ENCODE results near the gene PIANP.

Gene PIANP

DNA sequence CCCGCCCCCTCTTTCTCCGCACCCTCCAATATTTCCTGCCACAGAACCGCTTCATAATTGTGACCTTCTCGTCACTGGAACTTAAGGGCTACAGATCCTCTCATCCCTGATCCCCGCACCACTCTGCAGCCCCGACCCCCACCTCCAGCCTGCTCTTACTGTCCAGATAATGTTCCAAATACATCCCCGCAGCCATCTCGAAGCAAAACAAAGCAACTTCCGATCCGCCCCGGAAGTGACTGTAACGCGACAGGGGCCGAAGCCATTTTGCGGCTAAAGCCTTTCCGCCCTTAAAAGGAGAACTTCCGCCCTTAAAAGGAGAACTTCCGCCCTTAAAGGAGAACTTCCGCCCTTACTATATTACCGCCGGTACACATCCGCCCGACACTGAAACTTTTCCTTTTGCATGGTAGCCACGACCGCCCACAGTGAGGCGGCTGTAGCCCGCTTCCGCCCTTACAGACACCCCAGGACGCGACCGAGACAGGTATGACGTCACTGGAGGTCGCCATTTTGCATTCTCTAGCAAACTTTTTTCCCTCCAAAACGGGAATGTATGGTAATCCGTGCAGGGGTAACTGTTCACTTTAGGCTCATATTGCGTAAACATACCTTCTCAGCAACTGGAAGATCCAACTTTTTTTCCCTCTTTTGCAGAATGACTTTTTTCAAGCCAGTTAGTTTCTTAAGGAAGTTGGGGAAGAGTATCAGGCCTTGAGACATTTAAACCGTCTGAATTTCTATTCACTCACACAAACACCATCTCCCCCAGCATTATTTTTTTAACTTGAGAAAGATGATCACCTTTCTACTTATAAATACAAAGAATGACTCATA is 37.5 kb downstream of the PIANP start, which contains the start of gene ING4:
Gene ING4 (minus strand): TSS at position 214 of the 837 bp plus-strand sequence. CDS start 18 bp downstream, at position 196.
- H3K4me1 ChIP-seq (ENCODE audit: control insufficient read depth, low read depth, low read length): no peaks in the 10 kb centered on the region
- H3K27me3 ChIP-seq (ENCODE audit: insufficient read depth, low read length, poor library complexity): no peaks in the 10 kb centered on the region
- WGBS (ENCODE audit: extremely low coverage, insufficient coverage, low lambda C conversion rate): no CpG with 5 or more reads among the region's 37 CpGs
- H3K4me2 ChIP-seq (ENCODE audit: low read length): peak within 1 kb of the TSS; percentile 95
- peaks cover 2% of the 10 kb centered on the region for H3K79me2 ChIP-seq (ENCODE audit: control insufficient read depth, insufficient read depth, low read length)
- peaks cover 4% of the 10 kb centered on the region for H3K36me3 ChIP-seq (ENCODE audit: control insufficient read depth, insufficient read depth, low read length)
- peak within 1 kb of the TSS; percentile 77 for H4K5ac ChIP-seq (ENCODE audit: low read length)
- H3K23ac ChIP-seq (ENCODE audit: low read length): no peak within 1 kb of the TSS
- H3K18ac ChIP-seq (ENCODE audit: low read length): no peak within 1 kb of the TSS
- no peak within 1 kb of the TSS for H2BK120ac ChIP-seq (ENCODE audit: low read depth, low read length)
- peak within 1 kb of the TSS; percentile 88 for H3K9ac ChIP-seq (ENCODE audit: low read length)
- H2AK5ac ChIP-seq (ENCODE audit: low read length): no peak within 1 kb of the TSS
- no peak within 1 kb of the TSS for H3K4ac ChIP-seq (ENCODE audit: low read depth, low read length)
- no peak within 1 kb of the TSS for H2BK5ac ChIP-seq (ENCODE audit: low read length)
- peaks cover 6% of the 10 kb centered on the region for H3K79me1 ChIP-seq (ENCODE audit: low read length)
- H3K27ac ChIP-seq (ENCODE audit: low read depth, low read length): no peak within 1 kb of the TSS
- H3K56ac ChIP-seq (ENCODE audit: low read length): peak within 1 kb of the TSS; percentile 92
- H3K4me3 ChIP-seq (ENCODE audit: low read length): peak within 1 kb of the TSS; percentile 91
- peak; percentile 100 for DNase-seq
- no peak within 1 kb of the TSS for H2BK15ac ChIP-seq (replicated peaks; ENCODE audit: low read depth)
- peak within 1 kb of the TSS; percentile 95 for H4K8ac ChIP-seq (ENCODE audit: low read depth, low read length)

DNA sequence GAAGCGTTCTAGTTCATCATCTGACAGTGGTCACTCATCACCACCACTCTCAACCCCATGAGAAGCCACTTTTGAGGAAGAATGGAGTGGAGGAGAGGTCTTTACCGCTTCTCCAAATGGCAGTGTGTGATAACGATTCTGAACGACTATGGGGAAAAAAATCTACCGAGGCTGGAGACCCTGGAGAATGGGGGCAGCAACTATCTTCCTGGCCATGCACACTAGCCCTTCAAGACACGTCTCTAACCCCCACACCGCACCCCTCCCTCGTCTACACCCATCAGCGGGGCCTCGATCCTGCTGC is 38.1 kb downstream of the PIANP start:
- H3K4me2 ChIP-seq (ENCODE audit: low read length): peak overlapping the region; percentile 95
- H3K79me2 ChIP-seq (ENCODE audit: control insufficient read depth, insufficient read depth, low read length): peaks cover 2% of the 10 kb centered on the region
- no peak overlapping the region for H2BK15ac ChIP-seq (replicated peaks; ENCODE audit: low read depth)
- no peak overlapping the region for H2BK120ac ChIP-seq (ENCODE audit: low read depth, low read length)
- no peak overlapping the region for H3K23ac ChIP-seq (ENCODE audit: low read length)
- no peak overlapping the region for H3K18ac ChIP-seq (ENCODE audit: low read length)
- H4K5ac ChIP-seq (ENCODE audit: low read length): no peak overlapping the region
- no peaks in the 10 kb centered on the region for H3K27me3 ChIP-seq (ENCODE audit: insufficient read depth, low read length, poor library complexity)
- H4K8ac ChIP-seq (ENCODE audit: low read depth, low read length): no peak overlapping the region
- H3K56ac ChIP-seq (ENCODE audit: low read length): peak overlapping the region; percentile 92
- peak overlapping the region; percentile 91 for H3K4me3 ChIP-seq (ENCODE audit: low read length)
- peaks cover 6% of the 10 kb centered on the region for H3K79me1 ChIP-seq (ENCODE audit: low read length)
- H2BK5ac ChIP-seq (ENCODE audit: low read length): no peak overlapping the region
- WGBS (ENCODE audit: extremely low coverage, insufficient coverage, low lambda C conversion rate): no CpG with 5 or more reads among the region's 10 CpGs
- no peak overlapping the region for H2AK5ac ChIP-seq (ENCODE audit: low read length)
- peaks cover 4% of the 10 kb centered on the region for H3K36me3 ChIP-seq (ENCODE audit: control insufficient read depth, insufficient read depth, low read length)
- H3K4me1 ChIP-seq (ENCODE audit: control insufficient read depth, low read depth, low read length): no peaks in the 10 kb centered on the region
- no peak overlapping the region for H3K27ac ChIP-seq (ENCODE audit: low read depth, low read length)
- H3K4ac ChIP-seq (ENCODE audit: low read depth, low read length): no peak overlapping the region
- no peak for DNase-seq
- H3K9ac ChIP-seq (ENCODE audit: low read length): peak overlapping the region; percentile 88

DNA sequence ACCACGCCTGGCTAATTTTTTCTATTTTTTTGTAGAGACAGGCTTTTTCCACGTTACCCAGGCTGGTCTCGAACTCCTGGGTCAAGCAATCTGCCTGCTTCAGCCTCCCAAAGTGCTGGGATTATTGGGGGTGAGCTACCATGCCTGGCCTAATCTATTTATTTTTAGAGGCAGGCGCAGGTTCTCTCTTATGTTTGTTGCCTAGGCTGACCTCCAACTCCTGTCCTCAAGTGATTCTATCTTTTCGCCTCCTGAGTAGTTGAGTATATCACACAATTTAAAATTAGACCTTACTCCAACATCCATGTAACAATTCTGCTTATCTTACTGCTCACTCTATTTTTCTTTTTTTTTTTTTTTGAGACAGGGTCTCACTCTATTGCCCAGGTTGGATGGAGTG is 46.6 kb downstream of the PIANP start:
- H4K5ac ChIP-seq (ENCODE audit: low read length): no peak overlapping the region
- no CpG with 5 or more reads among the region's 5 CpGs for WGBS (ENCODE audit: extremely low coverage, insufficient coverage, low lambda C conversion rate)
- no peak overlapping the region for H2AK5ac ChIP-seq (ENCODE audit: low read length)
- H4K8ac ChIP-seq (ENCODE audit: low read depth, low read length): no peak overlapping the region
- no peaks in the 10 kb centered on the region for H3K79me1 ChIP-seq (ENCODE audit: low read length)
- no peak overlapping the region for H3K9ac ChIP-seq (ENCODE audit: low read length)
- no peak overlapping the region for H3K18ac ChIP-seq (ENCODE audit: low read length)
- H3K27me3 ChIP-seq (ENCODE audit: insufficient read depth, low read length, poor library complexity): no peaks in the 10 kb centered on the region
- H2BK5ac ChIP-seq (ENCODE audit: low read length): no peak overlapping the region
- no peaks in the 10 kb centered on the region for H3K4me1 ChIP-seq (ENCODE audit: control insufficient read depth, low read depth, low read length)
- H2BK15ac ChIP-seq (replicated peaks; ENCODE audit: low read depth): no peak overlapping the region
- no peak overlapping the region for H3K4me3 ChIP-seq (ENCODE audit: low read length)
- DNase-seq: no peak
- no peak overlapping the region for H3K23ac ChIP-seq (ENCODE audit: low read length)
- no peak overlapping the region for H3K4ac ChIP-seq (ENCODE audit: low read depth, low read length)
- H3K56ac ChIP-seq (ENCODE audit: low read length): no peak overlapping the region
- H3K79me2 ChIP-seq (ENCODE audit: control insufficient read depth, insufficient read depth, low read length): no peaks in the 10 kb centered on the region
- no peak overlapping the region for H3K27ac ChIP-seq (ENCODE audit: low read depth, low read length)
- no peak overlapping the region for H2BK120ac ChIP-seq (ENCODE audit: low read depth, low read length)
- no peak overlapping the region for H3K4me2 ChIP-seq (ENCODE audit: low read length)
- peaks cover 4% of the 10 kb centered on the region for H3K36me3 ChIP-seq (ENCODE audit: control insufficient read depth, insufficient read depth, low read length)

DNA sequence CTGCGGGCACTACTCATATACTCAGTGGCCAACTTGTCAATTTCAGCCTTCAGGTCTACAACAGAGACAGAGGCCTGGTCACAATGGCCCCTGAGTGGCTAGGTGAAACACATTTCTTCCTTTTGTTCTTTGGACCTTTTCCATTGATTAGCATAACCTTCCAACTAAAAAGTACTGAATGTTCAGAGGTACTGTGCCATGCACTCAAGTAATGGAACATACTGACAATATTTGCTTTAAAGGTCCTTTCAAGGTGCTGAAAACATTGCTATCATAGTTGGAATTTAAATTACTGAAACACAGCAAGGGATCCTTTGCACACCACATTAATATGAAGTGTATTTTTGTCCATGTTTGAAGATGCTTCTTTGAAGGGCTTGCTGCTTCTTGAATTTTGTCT is 47.3 kb downstream of the PIANP start:
- no peak overlapping the region for H3K4me3 ChIP-seq (ENCODE audit: low read length)
- H3K4me2 ChIP-seq (ENCODE audit: low read length): no peak overlapping the region
- no peak overlapping the region for H3K4ac ChIP-seq (ENCODE audit: low read depth, low read length)
- no peak overlapping the region for H2BK5ac ChIP-seq (ENCODE audit: low read length)
- no peak overlapping the region for H3K18ac ChIP-seq (ENCODE audit: low read length)
- no peak overlapping the region for H3K56ac ChIP-seq (ENCODE audit: low read length)
- no peak overlapping the region for H3K27ac ChIP-seq (ENCODE audit: low read depth, low read length)
- H3K23ac ChIP-seq (ENCODE audit: low read length): no peak overlapping the region
- H3K79me1 ChIP-seq (ENCODE audit: low read length): no peaks in the 10 kb centered on the region
- DNase-seq: no peak
- no peak overlapping the region for H3K9ac ChIP-seq (ENCODE audit: low read length)
- no peaks in the 10 kb centered on the region for H3K4me1 ChIP-seq (ENCODE audit: control insufficient read depth, low read depth, low read length)
- H4K8ac ChIP-seq (ENCODE audit: low read depth, low read length): no peak overlapping the region
- no peak overlapping the region for H2AK5ac ChIP-seq (ENCODE audit: low read length)
- H3K79me2 ChIP-seq (ENCODE audit: control insufficient read depth, insufficient read depth, low read length): no peaks in the 10 kb centered on the region
- H2BK15ac ChIP-seq (replicated peaks; ENCODE audit: low read depth): no peak overlapping the region
- no peak overlapping the region for H4K5ac ChIP-seq (ENCODE audit: low read length)
- peaks cover 4% of the 10 kb centered on the region for H3K36me3 ChIP-seq (ENCODE audit: control insufficient read depth, insufficient read depth, low read length)
- no peak overlapping the region for H2BK120ac ChIP-seq (ENCODE audit: low read depth, low read length)
- H3K27me3 ChIP-seq (ENCODE audit: insufficient read depth, low read length, poor library complexity): no peaks in the 10 kb centered on the region
- WGBS (ENCODE audit: extremely low coverage, insufficient coverage, low lambda C conversion rate): no CpG with 5 or more reads among the region's 1 CpG

DNA sequence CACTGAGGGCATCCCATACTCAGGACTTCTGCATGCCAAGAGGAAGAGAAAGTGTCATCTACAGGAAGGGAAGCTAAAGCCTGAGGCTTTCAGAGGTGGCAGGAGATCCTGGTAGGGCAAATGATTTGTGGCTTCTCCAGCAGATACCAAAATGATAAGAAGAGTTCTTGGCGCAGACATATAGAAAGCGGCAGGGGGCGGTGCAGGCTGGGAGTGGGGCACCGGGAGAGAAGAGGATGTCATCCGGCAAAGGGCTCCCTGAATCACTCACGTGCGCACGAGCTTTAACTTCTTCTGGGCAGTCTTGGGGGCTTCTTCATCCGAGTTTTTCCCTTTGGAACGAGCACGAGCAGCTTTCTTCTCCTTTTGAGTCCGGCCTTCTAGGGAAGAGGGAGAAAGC is 48.2 kb downstream of the PIANP start:
- H4K8ac ChIP-seq (ENCODE audit: low read depth, low read length): no peak overlapping the region
- no peak overlapping the region for H3K23ac ChIP-seq (ENCODE audit: low read length)
- H3K27ac ChIP-seq (ENCODE audit: low read depth, low read length): no peak overlapping the region
- no peak overlapping the region for H4K5ac ChIP-seq (ENCODE audit: low read length)
- H3K9ac ChIP-seq (ENCODE audit: low read length): no peak overlapping the region
- no peak overlapping the region for H3K18ac ChIP-seq (ENCODE audit: low read length)
- H3K79me1 ChIP-seq (ENCODE audit: low read length): no peaks in the 10 kb centered on the region
- H2AK5ac ChIP-seq (ENCODE audit: low read length): no peak overlapping the region
- H2BK5ac ChIP-seq (ENCODE audit: low read length): no peak overlapping the region
- no peaks in the 10 kb centered on the region for H3K79me2 ChIP-seq (ENCODE audit: control insufficient read depth, insufficient read depth, low read length)
- DNase-seq: no peak
- H2BK120ac ChIP-seq (ENCODE audit: low read depth, low read length): no peak overlapping the region
- no peak overlapping the region for H3K4me3 ChIP-seq (ENCODE audit: low read length)
- no peak overlapping the region for H3K56ac ChIP-seq (ENCODE audit: low read length)
- no peak overlapping the region for H3K4me2 ChIP-seq (ENCODE audit: low read length)
- H3K36me3 ChIP-seq (ENCODE audit: control insufficient read depth, insufficient read depth, low read length): peaks cover 4% of the 10 kb centered on the region
- H3K4ac ChIP-seq (ENCODE audit: low read depth, low read length): no peak overlapping the region
- H3K27me3 ChIP-seq (ENCODE audit: insufficient read depth, low read length, poor library complexity): no peaks in the 10 kb centered on the region
- WGBS (ENCODE audit: extremely low coverage, insufficient coverage, low lambda C conversion rate): no CpG with 5 or more reads among the region's 12 CpGs
- no peak overlapping the region for H2BK15ac ChIP-seq (replicated peaks; ENCODE audit: low read depth)
- H3K4me1 ChIP-seq (ENCODE audit: control insufficient read depth, low read depth, low read length): no peaks in the 10 kb centered on the region

- Histone ChIP-seq H3K23ac (ENCODE audit: low read length) (no peak overlapping the region), H3K36me3 (ENCODE audit: control insufficient read depth, insufficient read depth, low read length) (peaks cover 4% of the 10 kb centered on the region), H3K27ac (ENCODE audit: low read depth, low read length) (no peak overlapping the region), H4K8ac (ENCODE audit: low read depth, low read length) (no peak overlapping the region), H3K4ac (ENCODE audit: low read depth, low read length) (no peak overlapping the region), H3K79me1 (ENCODE audit: low read length) (no peaks in the 10 kb centered on the region), H3K27me3 (ENCODE audit: insufficient read depth, low read length, poor library complexity) (no peaks in the 10 kb centered on the region), H3K4me1 (ENCODE audit: control insufficient read depth, low read depth, low read length) (no peaks in the 10 kb centered on the region), H2BK5ac (ENCODE audit: low read length) (no peak overlapping the region), H2BK120ac (ENCODE audit: low read depth, low read length) (no peak overlapping the region), H3K9ac (ENCODE audit: low read length) (no peak overlapping the region), H3K56ac (ENCODE audit: low read length) (no peak overlapping the region), H3K4me2 (ENCODE audit: low read length) (no peak overlapping the region), H3K4me3 (ENCODE audit: low read length) (no peak overlapping the region), H2BK15ac (replicated peaks; ENCODE audit: low read depth) (no peak overlapping the region), H3K18ac (ENCODE audit: low read length) (no peak overlapping the region), H2AK5ac (ENCODE audit: low read length) (no peak overlapping the region), H4K5ac (ENCODE audit: low read length) (no peak overlapping the region), H3K79me2 (ENCODE audit: control insufficient read depth, insufficient read depth, low read length) (no peaks in the 10 kb centered on the region)
- no CpG with 5 or more reads among the region's 8 CpGs for WGBS (ENCODE audit: extremely low coverage, insufficient coverage, low lambda C conversion rate)
- DNase-seq: no peak
These were observed 49.8 kb downstream of the PIANP start for GRCh38 chr12:6650832-6651231.
